ENCODE data around the gene SPIN2A.

GRCh38 chrX:57134702-57135101 is 2.5 kb downstream of the SPIN2A start:
- no peak for TF ChIP-seq EZH2 (IDR thresholded peaks at IDR 0.05; ENCODE audit: low read length, unreplicated experiment)
- TF ChIP-seq CTCF (conservative IDR thresholded peaks at IDR 0.05; ENCODE audit: low read depth, low read length): no peak
- TF ChIP-seq EZH2phosphoT487 (IDR thresholded peaks at IDR 0.05; ENCODE audit: borderline replicate concordance, low read length): no peak
